Measurements from ENCODE around the gene RALGDS. TPM values are rescaled to one million over a fixed set of nuclear protein-coding genes. Genes with fewer than 3 reads are reported as not detected.

The RALGDS gene
- total RNA-seq, 1 experiment from 2014 or later = 25.8 TPM

DNA sequence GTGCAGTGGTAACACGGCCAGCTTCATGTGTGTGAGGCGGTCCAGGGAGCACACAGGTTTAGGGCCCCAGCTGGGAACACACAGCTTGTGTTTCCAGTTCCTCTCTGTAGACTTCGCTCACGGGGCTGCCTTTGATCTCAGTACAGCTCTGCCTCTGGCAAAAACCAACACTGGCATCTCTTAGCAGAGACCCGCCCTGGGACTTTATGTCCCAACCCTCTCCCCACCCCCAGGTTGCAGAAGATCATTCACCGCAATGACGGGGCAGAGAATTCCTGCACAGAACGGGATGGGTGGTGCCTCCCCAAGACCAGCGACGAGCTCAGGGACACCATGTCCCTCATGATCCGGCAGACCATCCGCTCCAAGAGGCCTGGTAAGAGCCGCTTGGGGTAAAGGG is 64.5 kb downstream of the RALGDS start:
- no TSS peak for BruUV-seq (replicated peaks)
- Histone ChIP-seq H3K27me3 (ENCODE audit: control insufficient read depth, insufficient read depth, low read length) (no peaks in the 10 kb centered on the region), H3K9me3 (ENCODE audit: control insufficient read depth, insufficient read depth, low read depth, low read length) (no peaks in the 10 kb centered on the region), H3K4me3 (ENCODE audit: low read depth in 2 of 2, low read length in 2 of 2) (no peak overlapping the region), H3K4me1 (ENCODE audit: control insufficient read depth, insufficient read depth, low read length) (no peaks in the 10 kb centered on the region), H3K27ac (ENCODE audit: low read length) (no peak overlapping the region), H3K36me3 (ENCODE audit: control insufficient read depth, insufficient read depth, low read length) (no peaks in the 10 kb centered on the region; the same call in 1 of the 2 replicates)
- CTCF ChIA-PET = no interaction called here
- ATAC-seq (no peak), DNase-seq (ENCODE audit: low read depth, low spot score) (no peak)
- intact Hi-C loops (cut with micrococcal nuclease; ENCODE audit: unreplicated experiment) = no loop called here
- POLR2A ChIA-PET = no interaction called here
- TF ChIP-seq, protein P1, sequence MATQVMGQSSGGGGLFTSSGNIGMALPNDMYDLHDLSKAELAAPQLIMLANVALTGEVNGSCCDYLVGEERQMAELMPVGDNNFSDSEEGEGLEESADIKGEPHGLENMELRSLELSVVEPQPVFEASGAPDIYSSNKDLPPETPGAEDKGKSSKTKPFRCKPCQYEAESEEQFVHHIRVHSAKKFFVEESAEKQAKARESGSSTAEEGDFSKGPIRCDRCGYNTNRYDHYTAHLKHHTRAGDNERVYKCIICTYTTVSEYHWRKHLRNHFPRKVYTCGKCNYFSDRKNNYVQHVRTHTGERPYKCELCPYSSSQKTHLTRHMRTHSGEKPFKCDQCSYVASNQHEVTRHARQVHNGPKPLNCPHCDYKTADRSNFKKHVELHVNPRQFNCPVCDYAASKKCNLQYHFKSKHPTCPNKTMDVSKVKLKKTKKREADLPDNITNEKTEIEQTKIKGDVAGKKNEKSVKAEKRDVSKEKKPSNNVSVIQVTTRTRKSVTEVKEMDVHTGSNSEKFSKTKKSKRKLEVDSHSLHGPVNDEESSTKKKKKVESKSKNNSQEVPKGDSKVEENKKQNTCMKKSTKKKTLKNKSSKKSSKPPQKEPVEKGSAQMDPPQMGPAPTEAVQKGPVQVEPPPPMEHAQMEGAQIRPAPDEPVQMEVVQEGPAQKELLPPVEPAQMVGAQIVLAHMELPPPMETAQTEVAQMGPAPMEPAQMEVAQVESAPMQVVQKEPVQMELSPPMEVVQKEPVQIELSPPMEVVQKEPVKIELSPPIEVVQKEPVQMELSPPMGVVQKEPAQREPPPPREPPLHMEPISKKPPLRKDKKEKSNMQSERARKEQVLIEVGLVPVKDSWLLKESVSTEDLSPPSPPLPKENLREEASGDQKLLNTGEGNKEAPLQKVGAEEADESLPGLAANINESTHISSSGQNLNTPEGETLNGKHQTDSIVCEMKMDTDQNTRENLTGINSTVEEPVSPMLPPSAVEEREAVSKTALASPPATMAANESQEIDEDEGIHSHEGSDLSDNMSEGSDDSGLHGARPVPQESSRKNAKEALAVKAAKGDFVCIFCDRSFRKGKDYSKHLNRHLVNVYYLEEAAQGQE (IDR thresholded peaks at IDR 0.05; ENCODE audit: insufficient read depth in 1 of 2, low read depth in 2 of 2, low read length in 1 of 2) = no peak
- TF ChIP-seq SIN3A (IDR thresholded peaks at IDR 0.05; ENCODE audit: borderline replicate concordance, insufficient read depth, low read depth, low read length) = no peak
- TF ChIP-seq POLR2AphosphoS5 (IDR thresholded peaks at IDR 0.05; ENCODE audit: low read depth, low read length) = no peak
- in situ Hi-C loops (cut with HindIII; ENCODE audit: low pct_unique_long_range_greater_than_20kb, low sequenced_read_pairs) = no loop called here

DNA sequence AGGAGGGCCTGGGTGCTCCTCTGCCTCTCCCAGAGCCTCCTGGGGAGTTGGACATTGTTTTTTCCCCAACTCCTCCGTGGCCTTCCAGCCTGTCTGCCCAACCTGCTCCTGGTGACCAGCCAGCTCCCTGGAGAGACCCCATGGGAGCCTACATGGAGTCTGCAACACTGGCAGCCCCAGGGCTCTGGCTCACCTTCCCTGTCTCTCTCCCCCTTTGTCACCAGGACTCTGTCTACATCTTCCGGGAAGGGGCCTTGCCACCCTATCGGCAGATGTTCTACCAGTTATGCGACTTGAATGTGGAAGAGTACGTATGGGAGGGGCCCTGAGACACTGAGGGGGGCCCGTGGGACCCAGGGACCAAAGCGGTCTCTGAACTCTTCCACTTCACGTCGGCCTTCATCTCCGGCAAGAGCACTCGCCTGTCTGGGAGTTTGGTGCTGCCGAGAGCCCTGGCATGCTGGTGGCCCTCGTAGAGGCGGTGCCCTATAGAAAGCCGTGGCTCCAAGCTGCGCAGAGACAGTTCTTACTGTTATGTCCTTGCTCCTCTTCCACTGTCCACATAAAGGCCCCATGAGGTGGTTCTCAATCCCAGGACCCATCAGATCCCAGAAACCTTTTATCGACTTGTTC is 65.1 kb downstream of the RALGDS start:
- ATAC-seq = no peak
- Histone ChIP-seq H3K36me3 (ENCODE audit: control insufficient read depth, insufficient read depth, low read length) (peaks cover 1% of the 10 kb centered on the region; the same call in 1 of the 2 replicates), H3K4me1 (ENCODE audit: control insufficient read depth, insufficient read depth, low read length) (no peaks in the 10 kb centered on the region), H3K4me3 (ENCODE audit: low read depth in 2 of 2, low read length in 2 of 2) (no peak overlapping the region), H3K27ac (ENCODE audit: low read length) (no peak overlapping the region), H3K27me3 (ENCODE audit: control insufficient read depth, insufficient read depth, low read length) (no peaks in the 10 kb centered on the region), H3K9me3 (ENCODE audit: control insufficient read depth, insufficient read depth, low read depth, low read length) (no peaks in the 10 kb centered on the region)
- POLR2A ChIA-PET = no interaction called here
- in situ Hi-C loops (cut with HindIII; ENCODE audit: low pct_unique_long_range_greater_than_20kb, low sequenced_read_pairs) = no loop called here
- intact Hi-C loops (cut with micrococcal nuclease; ENCODE audit: unreplicated experiment) = no loop called here
- BruUV-seq (replicated peaks) = no TSS peak
- CTCF ChIA-PET = no interaction called here
- DNase-seq (ENCODE audit: low read depth, low spot score) = no peak
- TF ChIP-seq SIN3A (IDR thresholded peaks at IDR 0.05; ENCODE audit: borderline replicate concordance, insufficient read depth, low read depth, low read length) (no peak), TCF7L2 (IDR thresholded peaks at IDR 0.05; ENCODE audit: low read depth, low read length) (no peak), POLR2AphosphoS5 (IDR thresholded peaks at IDR 0.05; ENCODE audit: low read depth, low read length) (no peak)
- TF ChIP-seq, protein P2, sequence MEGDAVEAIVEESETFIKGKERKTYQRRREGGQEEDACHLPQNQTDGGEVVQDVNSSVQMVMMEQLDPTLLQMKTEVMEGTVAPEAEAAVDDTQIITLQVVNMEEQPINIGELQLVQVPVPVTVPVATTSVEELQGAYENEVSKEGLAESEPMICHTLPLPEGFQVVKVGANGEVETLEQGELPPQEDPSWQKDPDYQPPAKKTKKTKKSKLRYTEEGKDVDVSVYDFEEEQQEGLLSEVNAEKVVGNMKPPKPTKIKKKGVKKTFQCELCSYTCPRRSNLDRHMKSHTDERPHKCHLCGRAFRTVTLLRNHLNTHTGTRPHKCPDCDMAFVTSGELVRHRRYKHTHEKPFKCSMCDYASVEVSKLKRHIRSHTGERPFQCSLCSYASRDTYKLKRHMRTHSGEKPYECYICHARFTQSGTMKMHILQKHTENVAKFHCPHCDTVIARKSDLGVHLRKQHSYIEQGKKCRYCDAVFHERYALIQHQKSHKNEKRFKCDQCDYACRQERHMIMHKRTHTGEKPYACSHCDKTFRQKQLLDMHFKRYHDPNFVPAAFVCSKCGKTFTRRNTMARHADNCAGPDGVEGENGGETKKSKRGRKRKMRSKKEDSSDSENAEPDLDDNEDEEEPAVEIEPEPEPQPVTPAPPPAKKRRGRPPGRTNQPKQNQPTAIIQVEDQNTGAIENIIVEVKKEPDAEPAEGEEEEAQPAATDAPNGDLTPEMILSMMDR (IDR thresholded peaks at IDR 0.05) = no peak
- TF ChIP-seq, protein P1 (IDR thresholded peaks at IDR 0.05; ENCODE audit: insufficient read depth in 1 of 2, low read depth in 2 of 2, low read length in 1 of 2) = no peak
